Heart left ventricle (tissue), 13 donors: ENCODE measurements around the gene RIPK3.

ENCODE experiments used
- CTCF ChIP-seq, 12 donors: fragments of 200-600 bp; sonication (generic) in 4 of 12; IDR thresholded peaks; one replicate each; pipeline versions ENCODE4 v1.5.0 to v1.8.0; 2018 to 2022; ENCODE audit warnings: antibody characterized with exemption in 12 of 12, mild to moderate bottlenecking in 5 of 12
- POLR2A ChIP-seq, 2 donors: fragments of 450-650 bp; IDR thresholded peaks; one replicate each; pipeline ENCODE4 v1.6.1; 2017; ENCODE audit warnings: antibody characterized with exemption in 2 of 2, mild to moderate bottlenecking in 2 of 2, moderate library complexity in 2 of 2
- donor health status: ischemic (EF 13 %, LVEDD 7.1; RV severe dilation, severe dysfunction).
- donor health status: DM: no; HTN: yes; CAD: no.
- donor health status: DM: no; HTN: no; CAD: no.
- donor health status: ischemic (EF 25% LVEDD 6.9; RV normal size, moderate dysfunction).
- donor health status: ischemic (EF 25% LVEDD 5.7; RV mildly dilated, moderate dysfunction).
- donor health status: ischemic (EF 35%, LVEDD 5.7; RV mildly dilated, moderate dysfunction).
- donor health status: nonischemic (EF 11% LVEDD 7.7; RV severe dilation, severe dysfunction).
- donor health status: DM: yes; HTN: yes; CAD: no.
- donor health status: PGD.
- donor health status: ischemic (EF 29% LVEDD 5.4; RV normal size, mild dysfunction).
- donor health status: nonischemic (EF 23%, LVEDD 6.1; RV moderate dilation, normal function).

GRCh38 chr14:24384169-24384568 is 44.4 kb upstream of the RIPK3 start:
- no peak for TF ChIP-seq CTCF (IDR thresholded peaks at IDR 0.05)
- TF ChIP-seq POLR2A (IDR thresholded peaks at IDR 0.05): no peak
